CD4-positive, alpha-beta T cell treated with Interleukin-4 for 4 hours (primary cell): ENCODE results near the gene MLKL.
"Not testable (repeated sequence)": the region's sequence is repeated elsewhere in the genome, so short reads cannot be mapped to it uniquely, and the experiment has no call there.

Experiments used
- DNase-seq: peaks from one replicate; pipeline ENCODE4 v3.0.0-alpha.2; 2020

The MLKL gene

GRCh38 chr16:74695450-74696422 lies 4.9 kb downstream of the MLKL start:
- peak; percentile 77 for DNase-seq

- no peak for DNase-seq
Observed at GRCh38 chr16:74691093-74691855, 9.4 kb downstream of the MLKL start.

DNA sequence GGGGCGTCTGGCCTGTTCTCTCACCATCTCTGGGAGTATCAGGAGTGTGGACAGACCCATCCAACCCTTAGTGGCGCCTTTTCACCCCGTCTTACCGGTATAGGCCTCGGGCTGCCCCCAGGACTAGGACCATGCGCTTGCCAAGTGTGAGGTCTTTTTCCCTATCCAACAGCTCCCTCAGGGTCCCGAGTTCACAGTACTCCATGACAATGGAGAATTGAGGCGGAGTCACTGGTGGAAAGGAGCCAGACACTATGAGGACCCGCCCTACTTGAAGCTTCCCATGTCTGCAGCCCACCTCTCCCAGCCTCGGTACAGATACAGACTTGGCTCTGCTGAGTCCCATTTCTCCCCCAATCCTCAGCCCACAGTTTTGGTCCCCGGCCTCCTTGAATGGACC lies 18.1 kb downstream of the MLKL start:
- no peak for DNase-seq

DNA sequence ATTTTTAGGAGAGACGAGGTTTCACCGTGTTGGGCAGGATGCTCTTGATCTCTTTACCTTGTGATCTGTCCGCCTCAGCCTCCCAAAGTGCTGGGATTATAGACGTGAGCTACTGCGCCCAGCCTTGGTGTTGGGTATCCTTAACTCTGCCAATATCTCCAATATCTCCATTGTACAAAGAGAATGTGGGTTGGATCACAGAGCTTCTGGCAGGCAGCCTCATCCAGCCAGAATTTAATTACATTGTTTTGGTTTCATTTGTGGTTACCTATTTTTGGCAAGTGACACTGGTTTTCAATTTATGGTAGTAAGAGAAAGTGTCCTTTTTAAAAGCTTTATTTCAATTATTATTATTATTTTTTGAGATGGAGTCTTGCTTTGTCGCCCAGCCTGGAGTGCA lies 20.0 kb downstream of the MLKL start:
- no peak for DNase-seq

DNA sequence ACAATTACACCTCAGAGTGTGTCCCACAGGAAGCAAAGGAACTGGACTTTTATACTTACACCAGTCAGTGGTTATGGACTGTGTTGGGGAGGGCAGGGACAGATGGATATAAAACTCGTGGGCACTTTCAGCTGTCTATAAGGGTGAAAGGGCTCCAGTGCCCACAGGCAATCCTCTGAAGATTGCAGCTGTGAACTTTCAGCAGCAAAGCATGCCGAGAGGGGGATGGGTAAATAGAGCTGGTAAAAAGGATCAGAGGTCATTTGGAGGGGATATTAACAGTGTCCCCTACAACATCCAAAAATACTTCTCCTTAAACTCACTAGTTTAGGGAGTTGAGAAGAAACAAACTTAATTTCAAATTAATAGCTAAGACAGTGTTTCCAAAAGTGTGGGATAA lies 20.7 kb downstream of the MLKL start:
- DNase-seq = no peak

GRCh38 chr16:74677868-74678267 lies 22.8 kb downstream of the MLKL start:
- DNase-seq = no peak

DNA sequence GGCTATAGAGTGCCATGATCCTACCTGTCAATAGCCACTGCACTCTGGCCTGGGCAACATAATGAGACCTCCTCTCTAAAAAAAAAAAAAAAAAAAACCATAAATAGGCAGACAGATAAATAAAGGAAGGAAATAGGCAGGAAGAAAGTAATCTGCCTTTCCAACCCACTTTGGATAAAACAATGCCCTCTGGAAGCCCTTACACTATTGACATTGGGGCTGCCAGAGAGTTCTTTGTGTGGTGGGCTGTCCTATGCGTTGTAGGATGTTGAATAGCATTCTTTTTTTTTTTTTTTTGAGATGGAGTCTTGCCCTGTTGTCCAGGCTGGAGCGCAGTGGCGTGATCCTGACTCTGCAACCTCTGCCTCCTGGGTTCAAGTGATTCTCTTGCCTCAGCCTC lies 26.8 kb downstream of the MLKL start:
- no peak for DNase-seq

GRCh38 chr16:74668877-74669276 lies 31.8 kb downstream of the MLKL start:
- DNase-seq = not testable (repeated sequence)

DNA sequence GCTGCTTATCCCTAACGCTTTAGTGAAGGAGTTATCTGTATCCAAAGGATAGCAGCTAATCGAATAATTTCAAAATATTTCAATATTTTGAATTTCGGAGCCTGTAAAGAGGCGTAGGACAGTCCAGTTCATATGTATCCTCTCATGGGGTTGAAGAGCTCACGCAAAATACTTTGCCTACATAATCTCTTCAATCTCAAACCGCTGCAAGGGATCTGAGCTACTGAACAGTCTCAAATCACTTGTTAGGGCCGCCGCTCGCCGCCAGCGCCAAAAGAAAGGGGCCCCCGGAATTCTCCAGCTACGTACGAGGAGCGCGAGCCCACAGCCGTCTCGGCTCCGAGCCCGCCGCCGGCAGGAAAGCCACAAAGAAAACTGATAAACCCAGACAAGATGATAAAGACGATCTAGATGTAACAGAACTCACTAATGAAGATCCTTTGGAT lies 33.4 kb downstream of the MLKL start:
- peak; percentile 8 for DNase-seq

GRCh38 chr16:74666425-74667254 lies 34.0 kb downstream of the MLKL start, which contains the start of gene RFWD3:
RFWD3 (minus strand) TSS chr16:74666877; CDS start chr16:74661449, 5,428 bp downstream.
- peak; percentile 99 for DNase-seq

DNA sequence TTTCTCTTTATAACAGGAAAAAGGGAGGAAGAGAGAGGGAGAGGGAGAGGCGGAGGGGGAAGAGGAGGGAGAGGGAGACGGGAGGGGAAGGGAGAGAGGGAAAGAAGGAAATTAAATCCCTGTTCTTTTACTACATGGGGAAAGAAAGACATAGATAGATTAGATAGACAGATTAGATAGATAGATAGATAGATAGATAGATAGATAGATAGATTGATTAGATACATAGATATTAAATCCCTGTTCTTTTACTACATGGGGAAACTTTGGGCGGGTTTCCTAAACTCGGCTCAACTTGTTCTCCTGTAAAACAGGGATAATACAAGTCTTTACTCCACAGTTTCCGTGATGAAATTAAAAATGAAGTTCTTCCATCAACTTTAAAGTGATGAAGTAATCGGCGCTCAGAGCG lies 34.6 kb downstream of the MLKL start:
- no peak for DNase-seq

GRCh38 chr16:74661064-74661463 lies 39.6 kb downstream of the MLKL start:
- DNase-seq = no peak

GRCh38 chr16:74660383-74660782 lies 40.3 kb downstream of the MLKL start:
- DNase-seq = no peak

GRCh38 chr16:74659041-74659440 lies 41.6 kb downstream of the MLKL start:
- no peak for DNase-seq

DNA sequence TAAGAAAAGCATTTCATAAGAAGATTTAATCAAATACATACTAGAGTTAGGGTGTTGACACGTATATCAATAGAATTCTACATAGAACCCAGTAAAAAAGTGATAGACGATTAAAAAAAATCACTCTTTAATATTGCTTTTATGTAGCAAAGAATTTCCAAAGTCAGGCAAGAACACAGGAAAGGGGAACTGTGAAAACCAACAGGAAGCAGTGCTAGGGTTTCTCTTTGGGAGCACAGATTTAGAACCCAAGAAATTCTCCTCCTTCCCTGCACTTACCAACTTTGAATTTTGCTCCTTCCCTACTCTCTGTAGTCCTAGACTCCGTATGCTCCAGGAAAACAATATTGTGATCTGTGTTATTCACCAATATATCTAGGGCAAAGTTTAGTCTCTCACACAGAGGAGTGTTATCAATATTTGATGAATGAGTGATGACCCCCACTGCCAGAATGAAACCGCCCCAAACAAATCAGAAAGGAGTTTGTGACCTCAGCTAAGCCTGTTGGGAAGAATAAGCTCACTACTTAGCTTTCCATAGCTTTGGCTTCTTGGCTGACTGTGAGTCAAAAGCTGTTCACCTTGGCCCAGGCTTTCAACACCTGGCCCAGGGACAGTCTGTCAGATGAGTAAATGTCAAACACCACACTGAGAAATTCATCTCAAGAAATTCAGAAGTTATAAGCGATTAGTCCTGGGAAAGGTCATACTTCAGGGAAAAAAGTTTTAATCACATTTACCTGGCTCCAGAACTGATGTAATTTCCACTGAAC lies 42.6 kb downstream of the MLKL start:
- no peak for DNase-seq

GRCh38 chr16:74654536-74655050 lies 46.1 kb downstream of the MLKL start:
- DNase-seq = no peak

DNA sequence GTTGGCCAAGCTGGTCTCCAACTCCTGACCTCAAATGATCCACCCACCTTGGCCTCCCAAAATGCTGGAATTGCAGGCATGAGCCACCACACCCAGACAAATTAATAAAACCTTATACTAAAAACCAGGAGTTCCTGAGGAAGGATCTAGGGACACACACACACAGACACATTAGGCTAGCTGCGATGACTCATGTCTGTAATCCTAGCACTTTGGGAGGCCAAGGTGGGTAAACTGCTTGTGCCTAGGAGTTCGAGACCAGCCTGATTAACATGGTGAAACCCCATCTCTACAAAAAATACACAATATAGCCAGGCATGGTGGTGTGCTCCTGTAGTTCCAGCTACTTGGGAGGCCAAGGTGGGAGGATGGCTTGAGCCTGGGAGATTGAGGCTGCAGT lies 47.8 kb downstream of the MLKL start:
- not testable (repeated sequence) for DNase-seq

DNA sequence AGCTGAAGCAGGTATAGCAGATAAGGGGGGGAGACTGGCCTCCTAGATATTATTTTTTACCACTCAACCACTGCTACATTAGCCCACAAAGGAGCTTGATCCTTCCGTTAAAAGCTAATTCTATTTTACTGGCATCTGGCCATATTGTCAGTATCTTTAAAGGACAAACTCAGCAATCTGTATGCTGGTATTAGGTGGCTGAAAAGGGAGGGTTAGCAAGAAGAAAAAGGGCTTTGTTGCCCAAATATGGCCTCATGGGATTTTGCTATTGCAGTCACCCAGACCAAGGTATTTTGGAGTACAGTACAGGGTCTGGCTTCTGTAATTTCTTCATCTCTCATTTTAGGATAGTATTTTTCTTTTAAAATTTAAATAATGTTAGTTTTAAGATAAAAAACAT lies 48.4 kb downstream of the MLKL start:
- DNase-seq = no peak

DNA sequence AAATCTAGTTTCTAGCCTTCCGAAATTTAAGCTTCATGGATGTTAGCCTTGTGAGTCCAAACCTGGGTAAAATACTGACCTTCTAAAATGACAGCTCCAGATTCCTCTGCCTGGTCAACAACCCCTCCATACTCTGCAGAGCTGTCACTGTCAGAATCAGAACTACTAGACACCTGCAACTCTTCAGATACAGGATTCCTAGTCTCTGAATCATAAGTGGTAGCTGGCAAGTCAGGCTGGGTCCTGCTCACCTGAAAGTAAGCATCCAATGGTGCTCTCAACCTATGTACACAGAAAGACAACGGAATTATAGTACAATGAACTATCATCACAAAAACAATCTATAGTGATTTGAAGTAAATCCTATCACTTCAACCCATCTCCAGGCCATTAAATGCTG lies 48.8 kb downstream of the MLKL start:
- DNase-seq = no peak

DNA sequence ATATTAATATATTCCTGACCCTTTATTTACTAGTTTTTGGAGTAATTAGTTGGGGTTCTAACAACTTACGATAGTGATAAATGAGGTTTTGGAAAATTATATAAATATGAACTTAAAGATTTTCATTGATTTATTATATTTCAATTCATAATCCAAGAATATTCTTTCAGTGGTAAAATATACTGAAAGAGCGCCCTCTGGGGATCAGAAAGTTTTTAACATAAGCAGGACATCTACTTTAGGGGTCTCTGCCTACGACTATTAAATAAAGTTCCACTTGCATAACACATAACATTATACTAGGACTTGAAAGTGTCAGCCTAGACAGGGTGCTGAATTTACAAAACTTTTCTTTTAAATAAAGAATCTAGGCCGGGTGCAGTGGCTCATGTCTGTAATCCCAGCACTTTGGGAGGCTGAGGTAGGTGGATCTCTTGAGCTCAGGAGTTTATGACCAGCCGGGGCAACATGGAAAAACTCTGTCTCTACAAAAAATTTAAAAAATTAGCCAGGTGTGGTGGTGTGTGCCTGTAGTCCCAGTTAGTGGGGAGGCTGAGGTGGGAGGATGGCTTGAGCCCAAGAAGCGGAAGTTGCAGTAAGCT lies 49.6 kb downstream of the MLKL start:
- peak; percentile 13 for DNase-seq

DNA sequence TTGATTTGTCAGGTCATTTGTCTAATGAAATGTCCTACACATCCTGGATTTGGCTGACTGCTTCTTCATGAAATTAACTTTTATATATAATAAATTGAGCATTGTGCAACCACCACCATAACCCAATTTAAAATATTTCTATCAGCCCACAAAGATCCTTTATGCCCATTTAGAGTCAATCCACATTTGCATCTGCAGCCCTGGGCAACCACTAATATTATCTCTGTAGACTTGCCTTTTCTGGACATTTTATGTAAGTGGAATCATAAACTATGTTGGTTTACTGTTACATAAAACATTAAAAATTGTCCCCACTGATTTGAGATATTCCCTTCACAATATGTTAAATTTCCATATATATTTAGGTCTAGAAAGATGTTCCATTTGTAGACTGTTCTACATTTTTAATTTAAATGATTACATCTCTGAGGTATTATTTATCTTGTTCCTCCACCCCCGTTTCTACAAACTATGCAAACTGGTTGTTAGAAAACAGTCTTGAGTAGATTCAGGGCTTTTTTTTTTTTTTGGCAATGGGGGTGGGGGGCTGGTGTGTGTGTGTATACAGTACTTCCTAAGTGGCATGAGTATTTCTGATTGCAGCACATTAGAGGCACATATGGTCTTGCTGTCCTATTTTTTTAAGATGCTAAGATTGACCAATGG lies 50.7 kb downstream of the MLKL start:
- no peak for DNase-seq
